Adipose tissue (tissue), 3 donors: ENCODE measurements around the gene NT5M. TPM values are rescaled to one million over a fixed set of nuclear protein-coding genes. Genes with fewer than 3 reads are reported as not detected.

Experiments
- H3K27ac ChIP-seq: one replicate; pipeline ENCODE4 v1.5.1; 2013; ENCODE audit warnings: low read depth, low read length
- WGBS, 3 donors: extraction: QIAGEN DNeasy Blood & Tissue Kit; methylation state at CpG; one replicate each; pipeline ENCODE4 v1.1.7; 2013; 5-methylcytosine and 5-hydroxymethylcytosine counted together
- polyA plus RNA-seq, 3 donors: library from polyadenylated mRNA; stranded (reverse); fragments of 200-250 nt; gene quantifications; one replicate each; pipeline ENCODE4 v1.2.3, GENCODE V29; 2013
- donor health status: healthy with polysubstance abuse.
- donor health status: Bipolar disorder and iron deficiency.
- donor health status: healthy.

NT5M gene
- polyA plus RNA-seq, 3 donors = 2.4 to 2.7 (median 2.6) TPM

DNA sequence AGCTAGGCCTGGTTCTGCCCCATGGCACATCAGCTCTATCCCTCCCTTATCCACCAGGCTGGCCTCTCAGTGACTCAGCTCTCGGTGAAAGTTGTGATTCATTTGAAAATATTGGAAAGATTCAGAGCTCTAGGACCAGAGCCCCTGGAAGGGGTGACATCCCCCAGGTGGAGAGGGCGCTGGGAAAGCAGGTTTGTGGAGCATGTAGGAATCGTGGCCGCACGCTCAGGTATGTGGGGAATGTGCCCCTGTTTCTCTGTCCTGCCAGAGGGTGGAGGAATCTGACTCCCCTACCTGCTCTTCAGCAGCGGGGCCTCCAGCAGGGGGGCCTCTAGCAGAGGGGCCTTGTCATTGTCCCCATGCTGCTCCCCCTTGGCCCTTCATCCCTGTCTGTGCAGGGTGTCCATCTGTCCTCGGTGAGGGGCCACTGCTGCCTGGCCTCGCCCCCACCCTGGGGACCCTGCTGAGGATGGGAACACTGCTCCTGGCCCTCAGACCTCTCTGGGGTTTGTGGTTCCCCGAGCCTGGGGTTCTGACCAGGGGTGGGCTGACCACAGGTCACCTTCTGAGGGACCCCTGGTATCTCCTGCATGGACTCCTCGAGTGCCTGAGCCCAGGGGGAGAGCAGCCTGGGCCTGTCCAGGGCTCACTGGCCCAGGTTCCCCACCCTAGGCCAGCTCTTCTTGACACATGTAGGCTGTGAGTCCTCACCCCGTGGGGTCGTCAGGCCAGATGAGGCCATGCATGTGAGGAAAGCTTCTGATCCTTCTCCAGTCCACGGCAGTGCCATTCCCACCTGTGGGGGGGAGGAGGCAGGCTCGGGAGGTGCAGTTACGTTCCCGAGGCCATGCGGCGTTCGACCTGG, 47.5 kb downstream of the NT5M start:
- WGBS, 3 donors = 75 to 87% (median 82%) methylated on average over 18 to 19 of the region's 19 CpGs

DNA sequence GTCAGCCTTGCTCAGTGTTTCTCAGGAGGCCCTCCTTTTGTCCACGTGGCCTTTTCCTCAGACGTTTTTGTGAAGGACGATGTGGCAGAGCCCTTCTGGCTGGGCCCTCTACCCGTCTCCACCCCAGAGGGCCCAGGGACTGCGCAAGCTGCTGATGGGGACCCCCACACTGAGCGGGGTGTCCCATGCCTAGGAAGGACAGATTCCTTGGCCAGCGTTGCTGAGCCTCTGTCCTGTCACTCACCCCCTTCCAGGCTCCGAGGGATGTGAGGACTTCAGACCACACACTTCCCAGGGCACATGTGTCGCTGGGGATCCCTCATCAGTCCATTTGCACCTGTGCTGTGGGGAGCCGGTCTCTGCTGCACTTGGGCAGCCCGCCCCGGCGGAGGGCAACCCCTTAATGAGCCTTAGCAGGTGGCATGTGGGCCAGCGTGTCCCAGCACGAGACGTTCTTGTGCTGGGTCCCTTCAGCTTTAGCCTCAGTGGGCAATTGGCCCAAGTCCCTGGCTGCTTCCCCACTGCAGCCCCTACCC, 48.3 kb downstream of the NT5M start:
- no peak overlapping the region for H3K27ac ChIP-seq
- WGBS, 3 donors = 71 to 86% (median 81%) methylated on average over 16 of the region's 16 CpGs

More for the DNA sequence above, 47.5 kb downstream of the NT5M start:
- no peak overlapping the region for H3K27ac ChIP-seq

DNA sequence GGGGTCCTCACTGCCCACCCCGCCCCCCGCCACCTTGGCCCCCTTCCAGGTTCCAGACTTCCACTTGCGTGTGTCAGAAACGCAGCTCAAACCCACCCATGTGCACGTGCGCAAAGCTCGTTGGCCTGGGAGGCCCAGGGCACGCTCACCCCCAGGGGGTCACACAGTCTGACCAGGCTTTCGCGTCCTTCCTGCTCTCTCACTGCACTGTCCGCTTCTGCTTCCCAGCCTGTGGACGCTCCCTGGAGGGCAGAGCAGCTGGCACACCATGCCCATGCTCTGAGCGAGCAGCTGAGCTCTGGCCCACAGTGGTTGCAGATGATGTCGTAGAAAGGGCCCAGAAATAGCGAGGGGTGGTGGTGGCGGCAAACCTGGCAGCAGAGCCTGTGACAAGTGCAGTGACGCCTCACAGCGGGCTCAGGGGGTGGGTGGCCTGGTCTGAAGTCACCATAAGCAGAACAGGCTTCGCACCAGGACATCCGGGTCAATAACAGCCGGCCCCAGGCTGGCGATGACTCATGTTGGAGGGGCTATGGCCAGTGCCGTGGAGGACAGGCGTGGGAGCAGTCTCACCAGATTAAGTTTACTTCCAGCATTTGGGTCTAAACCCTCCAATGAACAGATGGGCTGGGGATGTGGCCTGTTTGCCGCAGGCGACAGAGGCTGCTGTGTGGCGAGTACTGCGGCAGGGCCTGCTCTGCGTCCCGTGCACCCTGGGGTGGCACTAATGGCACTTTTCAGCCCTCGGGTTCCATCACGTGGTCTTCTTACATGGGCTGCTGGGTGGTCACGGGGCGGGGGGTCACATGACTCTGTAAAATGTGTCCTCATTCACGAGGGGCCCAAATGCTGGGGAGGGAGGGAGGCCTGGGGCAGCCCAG, 49.0 kb downstream of the NT5M start:
- 57 to 72% (median 65%) methylated on average over 35 of the region's 35 CpGs for WGBS, 3 donors
- H3K27ac ChIP-seq = no peak overlapping the region

DNA sequence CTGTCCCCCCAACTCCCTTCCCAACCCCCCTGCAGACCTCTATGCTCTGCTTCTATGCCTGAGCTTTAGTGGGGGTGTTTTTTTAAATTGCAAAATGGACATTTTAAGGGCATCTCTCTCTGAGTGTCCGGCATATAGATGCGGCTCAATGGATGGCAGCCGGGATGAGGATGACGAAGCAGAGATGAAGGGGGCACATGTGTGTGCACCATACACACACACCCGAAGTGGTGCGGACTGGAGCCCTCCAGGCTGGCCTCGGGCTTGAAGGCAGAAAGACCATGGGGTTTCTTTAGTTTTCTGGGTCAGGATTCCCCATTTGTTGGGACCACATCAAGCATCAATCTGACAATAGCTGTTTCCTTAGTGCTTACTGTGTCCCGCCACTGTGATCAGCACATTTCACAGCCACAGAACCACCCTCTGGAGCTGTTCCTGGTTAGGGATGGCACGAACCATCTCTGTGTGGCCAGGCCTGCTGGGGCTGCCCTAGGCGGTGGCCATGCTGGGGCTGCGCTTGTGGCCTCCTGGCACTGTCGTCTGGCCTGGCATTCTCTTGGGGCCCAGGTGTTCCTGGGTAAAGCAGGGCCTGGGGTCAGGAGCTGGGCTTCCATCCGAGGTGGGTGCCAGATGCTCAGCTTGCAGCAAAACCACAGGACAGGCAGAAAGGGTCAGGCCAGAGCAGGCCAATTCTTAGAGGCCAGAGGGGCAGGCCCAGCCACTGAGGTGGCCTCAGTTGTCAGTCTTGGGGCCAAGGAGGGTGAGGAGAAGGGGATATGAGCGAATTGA, 49.9 kb downstream of the NT5M start:
- WGBS, 3 donors = 86 to 92% (median 87%) methylated on average over 14 of the region's 14 CpGs

DNA sequence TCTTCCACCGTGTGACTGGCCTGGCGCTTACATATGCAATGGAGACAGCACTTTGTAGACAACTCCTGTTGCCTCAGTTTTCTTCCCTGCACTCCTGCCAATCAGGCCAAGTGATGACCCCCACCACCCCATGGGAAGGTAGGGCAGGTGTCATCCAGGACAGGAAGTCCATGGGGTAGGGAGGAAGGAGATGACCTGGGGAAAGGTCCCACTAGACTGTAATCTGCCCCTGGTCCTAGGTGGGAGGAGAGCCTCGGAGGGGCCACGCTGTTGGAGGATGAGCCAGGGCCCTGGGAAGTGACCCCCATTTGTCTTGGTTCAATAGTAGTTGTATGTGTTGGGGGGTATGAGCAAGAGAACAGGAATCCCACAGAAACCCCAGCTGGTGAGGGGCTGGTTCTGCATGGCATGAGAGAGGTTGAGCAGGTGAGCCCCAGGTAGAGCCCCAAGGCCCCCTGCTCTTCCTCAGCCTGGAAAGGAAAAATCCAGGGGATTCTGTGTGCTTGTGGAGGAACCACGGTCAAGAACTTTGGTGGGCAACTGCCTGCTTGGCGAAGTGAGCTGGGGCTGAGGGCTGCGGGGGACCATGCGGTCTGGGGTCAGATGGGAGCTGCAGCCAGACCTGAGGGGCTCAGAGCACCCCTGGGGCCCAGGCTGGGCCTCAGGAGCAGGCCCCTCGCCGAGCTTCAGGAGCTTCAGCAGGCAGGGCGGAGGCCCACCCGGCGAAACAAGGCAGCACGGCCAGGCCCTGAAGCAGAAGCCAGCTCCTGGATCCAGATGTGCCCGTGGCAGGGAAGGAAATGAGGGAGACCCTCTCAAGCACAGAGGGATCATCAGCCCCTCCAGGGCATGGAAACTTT, 50.7 kb downstream of the NT5M start:
- no peak overlapping the region for H3K27ac ChIP-seq
- 86 to 88% (median 87%) methylated on average over 15 of the region's 15 CpGs for WGBS, 3 donors

More for the DNA sequence above, 49.9 kb downstream of the NT5M start:
- H3K27ac ChIP-seq = no peak overlapping the region

DNA sequence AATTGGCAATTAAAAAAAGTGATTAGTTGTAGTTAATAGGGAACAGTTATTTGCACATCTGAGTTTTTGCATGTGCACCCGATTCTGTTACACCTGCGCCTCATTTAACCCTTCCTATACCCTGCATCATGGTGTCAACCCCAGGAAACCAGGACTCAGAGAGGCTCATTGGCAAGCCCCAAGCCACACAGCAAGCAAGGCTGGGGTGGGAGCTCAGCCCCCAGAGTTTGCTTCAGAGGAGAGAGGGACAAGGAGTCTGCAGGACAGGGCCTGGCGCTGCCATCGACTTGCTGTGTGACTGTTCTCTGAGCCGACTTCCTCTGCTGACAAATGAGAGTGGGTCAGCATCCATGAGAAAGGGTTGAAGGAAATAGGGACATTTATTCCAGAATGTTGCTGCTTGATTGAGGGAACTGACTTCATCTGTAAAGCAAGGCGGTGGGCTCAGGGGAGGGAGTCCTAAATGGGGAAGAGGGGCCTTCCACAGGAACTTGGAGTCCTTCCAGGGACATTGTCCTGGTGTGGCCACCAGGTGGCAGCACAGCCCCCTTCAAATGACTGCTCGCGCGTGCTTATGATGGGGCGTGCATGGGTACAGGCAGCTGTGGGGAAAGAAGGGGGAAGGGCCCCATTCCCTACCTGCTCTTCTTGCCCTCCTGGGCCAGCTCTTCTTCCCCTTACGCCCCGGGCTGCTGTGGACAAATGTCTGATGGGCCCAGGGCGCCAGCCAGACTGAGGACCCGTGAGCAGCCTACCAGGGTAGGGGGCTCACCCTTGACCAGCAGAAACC, 51.6 kb downstream of the NT5M start:
- 34 to 35% (median 34%) methylated on average over 14 of the region's 14 CpGs for WGBS, 3 donors
- no peak overlapping the region for H3K27ac ChIP-seq

DNA sequence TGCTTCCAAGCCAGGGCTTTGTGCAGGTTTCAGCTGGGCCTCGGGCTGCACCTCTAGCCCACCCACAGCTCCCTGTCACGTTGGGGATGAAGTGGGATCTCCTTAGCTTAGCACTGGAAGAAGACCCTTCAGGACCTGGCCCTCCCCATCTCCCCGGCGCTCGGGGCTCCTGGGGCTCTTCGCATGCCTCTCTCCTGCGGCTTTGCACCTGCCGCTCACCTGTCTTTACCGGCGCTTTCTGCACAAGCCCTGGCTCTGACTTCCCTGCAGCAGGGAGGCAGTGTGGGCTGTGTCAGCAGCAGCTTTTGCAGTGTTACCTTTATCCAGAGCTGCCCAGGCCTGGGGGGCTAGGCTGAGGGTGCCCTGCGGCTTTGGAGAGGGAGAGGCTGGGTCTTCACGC, 52.3 kb downstream of the NT5M start:
- WGBS, 3 donors = 66 to 72% (median 70%) methylated on average over 12 of the region's 12 CpGs

DNA sequence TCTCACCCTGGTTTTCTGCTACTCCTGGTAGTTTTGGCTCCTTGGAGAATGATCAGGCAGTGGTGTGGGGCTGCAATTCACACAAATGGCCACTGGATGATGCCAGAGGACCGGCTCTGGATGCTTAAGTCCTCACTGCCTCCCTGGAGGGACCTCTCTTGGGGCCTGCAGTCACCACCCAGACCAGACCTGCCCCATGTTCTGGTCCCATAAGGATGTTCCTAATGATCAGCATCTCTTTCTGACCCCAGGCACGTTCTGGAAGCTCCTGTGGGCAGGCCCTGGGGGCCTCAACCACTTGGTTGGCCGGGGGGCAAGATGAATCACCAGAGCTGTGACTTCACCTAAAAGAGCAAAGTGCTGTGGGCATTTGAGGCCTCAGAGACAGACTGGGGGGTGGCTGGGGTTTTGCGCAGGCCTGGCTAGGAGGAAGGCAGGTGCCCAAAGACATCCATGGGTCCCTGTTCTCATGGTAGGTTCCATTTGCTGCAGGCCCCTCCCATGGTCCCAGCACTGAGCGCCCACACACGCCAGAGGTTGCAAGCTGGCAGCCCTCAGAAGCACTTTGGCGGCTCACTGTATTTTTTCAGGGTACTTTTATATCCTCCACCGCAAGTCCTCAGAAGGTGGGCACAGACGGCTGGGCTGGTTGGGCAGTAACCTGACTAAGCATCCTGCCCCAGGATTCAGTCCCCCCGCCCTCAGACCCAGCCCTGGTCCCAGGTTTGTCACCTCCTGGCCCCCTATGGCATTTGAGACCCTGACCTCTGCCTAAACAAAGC, 53.2 kb downstream of the NT5M start:
- H3K27ac ChIP-seq = no peak overlapping the region
- 64 to 65% (median 64%) methylated on average over 10 of the region's 10 CpGs for WGBS, 3 donors

More for the DNA sequence above, 52.3 kb downstream of the NT5M start:
- H3K27ac ChIP-seq = no peak overlapping the region

DNA sequence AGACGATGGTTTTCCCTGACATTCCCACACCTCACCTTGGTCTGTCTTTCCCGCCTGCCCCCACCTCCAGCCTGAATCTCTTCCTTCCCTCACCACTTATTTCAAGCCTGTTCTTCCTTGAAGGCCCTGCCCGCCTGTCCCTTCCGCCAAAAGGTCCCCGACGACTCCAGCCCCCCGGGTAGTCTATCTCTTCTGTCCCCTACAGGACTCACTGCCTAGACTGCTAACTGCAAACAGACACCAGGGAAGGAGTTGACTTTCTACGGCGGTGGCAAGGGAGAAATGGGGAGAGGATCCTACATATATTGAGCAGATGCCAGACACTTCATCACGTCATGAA, 53.7 kb downstream of the NT5M start:
- no peak overlapping the region for H3K27ac ChIP-seq
- 85 to 94% (median 91%) methylated on average over 10 of the region's 10 CpGs for WGBS, 3 donors

DNA sequence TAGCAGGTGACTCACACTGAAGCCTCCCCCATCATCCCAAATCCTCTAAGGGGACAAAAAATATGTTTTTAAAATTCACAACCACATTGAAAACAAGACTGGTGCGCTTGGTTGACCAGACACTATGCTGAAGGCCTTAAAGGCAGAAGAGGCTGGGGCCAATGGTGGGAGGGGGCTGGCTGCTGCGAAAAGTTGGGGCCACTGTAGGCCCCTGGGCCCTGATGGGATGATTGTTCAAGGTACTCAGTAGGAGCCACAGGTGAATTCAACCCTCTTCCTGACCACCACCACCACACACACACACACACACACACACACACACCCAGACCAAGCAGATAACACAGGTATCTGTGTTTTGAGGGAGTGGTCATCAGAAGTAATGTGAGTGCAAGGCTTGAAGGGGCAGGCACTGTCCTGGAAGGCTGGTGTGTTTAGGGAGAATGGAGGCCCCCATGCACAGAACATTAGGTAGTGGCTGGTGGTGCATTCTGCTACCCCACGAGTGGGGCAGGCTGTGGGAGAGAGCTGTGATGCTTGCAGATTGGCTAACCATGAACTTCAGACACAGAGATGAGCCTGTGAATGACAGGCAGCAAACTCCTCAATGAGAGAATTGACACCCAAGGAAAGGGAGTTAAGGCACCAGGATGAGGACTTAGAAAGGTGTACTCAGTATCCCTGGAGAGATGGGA, 55.0 kb downstream of the NT5M start:
- no peak overlapping the region for H3K27ac ChIP-seq
- 71 to 76% (median 72%) methylated on average over 3 of the region's 3 CpGs for WGBS, 3 donors

DNA sequence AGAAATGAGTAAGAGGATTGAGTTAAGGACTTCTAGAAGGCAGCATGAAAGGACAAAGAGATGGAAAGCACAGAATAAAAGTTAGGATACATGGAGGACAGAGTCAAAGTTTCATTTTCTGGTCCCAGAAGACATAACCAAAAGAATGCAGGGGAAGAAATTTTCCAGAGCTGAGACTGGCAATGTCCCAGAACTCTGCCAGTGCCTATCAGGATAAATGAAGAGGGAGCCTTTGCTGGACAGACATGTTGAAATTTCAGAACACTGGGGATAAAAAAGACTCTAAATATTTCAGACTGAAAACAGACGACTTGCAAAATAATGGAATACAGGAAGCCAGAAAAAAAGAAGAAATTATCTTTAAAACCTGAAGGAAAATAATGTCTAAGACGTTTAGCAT, 55.7 kb downstream of the NT5M start:
- H3K27ac ChIP-seq = no peak overlapping the region
- 40 to 42% (median 41%) methylated on average over 2 of the region's 2 CpGs for WGBS, 3 donors

DNA sequence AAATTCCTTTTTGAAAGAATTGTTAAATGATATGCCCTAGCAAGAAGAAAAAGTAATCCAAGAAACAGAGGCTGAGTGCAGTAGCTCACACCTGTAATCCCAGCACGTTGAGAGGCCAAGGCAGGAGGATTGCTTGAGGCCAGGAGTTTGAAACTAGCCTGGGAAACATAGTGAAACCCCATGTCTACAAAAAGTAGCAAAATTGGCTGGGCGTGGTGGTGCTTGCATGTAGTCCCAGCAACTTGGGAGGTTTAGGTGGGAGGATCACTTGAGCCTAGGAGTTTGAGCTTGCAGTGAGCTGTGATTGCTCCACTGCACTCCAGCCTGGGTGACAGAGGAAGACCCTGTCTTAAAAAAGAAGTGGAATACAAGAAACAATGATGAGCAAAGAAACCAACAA, 56.1 kb downstream of the NT5M start:
- 85 to 87% (median 85%) methylated on average over 2 of the region's 2 CpGs for WGBS, 3 donors
- no peak overlapping the region for H3K27ac ChIP-seq

DNA sequence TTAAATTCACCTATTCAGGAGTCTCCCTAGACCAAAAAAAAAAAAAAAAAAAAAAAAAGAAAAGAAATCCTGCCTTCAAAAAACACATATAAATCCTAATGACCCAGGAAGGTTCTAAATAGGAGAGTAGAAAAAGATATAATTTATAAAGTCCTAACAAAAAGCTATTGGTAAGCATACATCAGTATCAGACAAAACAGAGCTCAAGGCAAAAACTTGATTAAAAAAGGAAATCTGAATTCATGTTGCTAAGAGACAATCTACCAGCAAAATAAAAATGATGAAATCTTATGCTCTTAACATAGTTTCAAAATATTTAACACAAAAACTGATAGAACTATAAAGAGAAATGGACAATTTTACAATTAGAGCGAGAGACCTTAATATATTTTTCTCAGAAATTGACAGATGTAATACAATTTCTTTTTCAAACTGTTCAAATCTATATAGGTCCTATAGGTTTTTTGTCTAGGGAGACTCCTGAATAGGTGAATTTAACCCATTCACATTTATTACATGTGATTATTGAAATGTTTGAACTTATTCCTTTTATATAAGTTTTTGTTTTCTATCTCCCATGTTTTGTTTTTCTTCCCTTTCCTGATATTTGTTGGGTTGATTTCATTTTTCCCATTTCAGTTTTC, 57.0 kb downstream of the NT5M start:
- WGBS, 3 donors = 89 to 98% (median 95%) methylated on average over 1 of the region's 1 CpG

DNA sequence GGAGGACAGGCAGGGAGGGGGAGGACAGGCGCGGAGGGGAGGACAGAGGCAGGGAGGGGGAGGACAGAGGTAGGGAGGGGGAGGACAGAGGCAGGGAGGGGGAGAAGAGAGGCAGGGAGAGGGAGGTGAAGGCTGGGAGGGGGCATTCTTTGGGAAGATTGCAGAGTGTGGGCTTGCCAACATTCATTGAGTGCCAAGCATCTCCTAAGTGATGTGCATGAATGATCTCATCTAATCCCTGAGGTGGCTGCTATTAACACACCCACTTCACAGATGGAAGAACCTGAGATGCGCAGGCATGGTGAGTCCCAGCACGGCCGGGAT, 58.3 kb downstream of the NT5M start:
- 68 to 76% (median 71%) methylated on average over 5 of the region's 5 CpGs for WGBS, 3 donors
- no peak overlapping the region for H3K27ac ChIP-seq

More for the DNA sequence above, 57.0 kb downstream of the NT5M start:
- H3K27ac ChIP-seq = no peak overlapping the region

DNA sequence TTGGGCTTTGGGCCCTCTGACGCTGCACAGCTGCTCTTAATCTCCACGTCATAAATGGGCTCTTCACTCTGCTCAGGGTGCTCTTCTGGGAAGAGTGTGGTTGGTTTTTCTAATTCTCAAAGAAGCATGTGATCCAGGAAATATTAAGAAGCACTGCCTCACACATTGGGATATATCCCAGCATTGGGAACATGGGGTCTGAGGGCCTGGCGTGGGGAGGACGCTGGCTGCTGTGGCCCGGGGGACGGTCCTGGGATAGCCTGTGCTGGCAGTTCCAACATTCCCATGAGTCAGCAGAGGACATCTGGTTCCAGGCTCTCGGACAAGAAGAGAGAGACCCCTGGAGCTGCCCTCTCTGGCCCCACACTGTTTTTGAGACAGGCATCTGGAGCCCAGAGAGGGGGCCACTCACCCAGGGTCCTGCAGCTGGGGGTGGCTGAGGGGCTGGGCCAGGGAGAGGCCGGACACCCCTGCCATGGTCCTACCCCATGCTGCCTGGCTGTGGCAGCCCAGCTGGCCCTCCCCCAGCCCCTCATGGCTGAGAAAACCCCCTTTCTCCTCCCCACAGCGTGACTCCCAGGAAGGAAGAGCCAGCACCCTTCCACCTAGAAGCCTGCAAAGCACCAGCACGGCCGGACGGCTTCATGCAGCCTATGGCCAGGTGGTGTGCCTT, 58.8 kb downstream of the NT5M start:
- 66 to 83% (median 69%) methylated on average over 12 of the region's 12 CpGs for WGBS, 3 donors
- H3K27ac ChIP-seq = no peak overlapping the region
